ENCODE measurements around the gene SLC35E2B.

DNA sequence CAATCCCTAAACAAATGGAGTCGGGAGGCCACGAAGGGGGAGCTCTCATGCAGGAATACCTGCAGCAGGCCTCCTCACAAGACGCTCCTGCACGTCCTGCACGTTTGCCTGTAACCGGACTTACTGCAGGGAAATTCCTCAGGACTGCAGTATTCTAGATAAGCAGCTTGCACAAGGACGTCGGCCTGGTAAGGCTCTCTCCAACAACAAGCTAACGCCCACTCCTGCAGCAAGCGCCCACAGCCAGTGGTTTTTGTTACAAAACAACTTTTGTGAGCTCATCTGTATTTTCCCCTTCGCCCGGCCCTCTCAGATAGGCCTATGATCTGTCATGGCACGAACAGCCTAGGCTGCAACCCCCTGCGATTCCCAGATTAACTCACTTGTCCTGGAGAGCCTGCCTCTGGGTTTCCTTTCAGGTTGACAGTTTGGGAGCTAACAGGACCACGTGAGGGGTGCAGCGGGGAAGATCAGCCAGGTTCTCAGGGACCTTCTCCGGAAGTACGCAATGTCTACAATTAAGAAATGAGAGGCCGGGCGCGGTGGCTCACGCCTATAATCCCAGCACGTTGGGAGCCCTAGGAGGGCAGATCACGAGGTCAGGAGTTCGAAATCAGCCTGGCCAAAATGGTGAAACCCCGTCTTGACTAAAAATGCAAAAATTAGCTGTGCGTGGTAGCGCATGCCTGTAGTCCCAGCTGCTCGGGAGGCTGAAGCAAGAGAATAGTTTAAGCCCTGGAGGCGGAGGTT, 78.2 kb downstream of the SLC35E2B start:
- no peak for TF ChIP-seq POLR2A (IDR thresholded peaks at IDR 0.05; ENCODE audit: low read length)
- no peak for TF ChIP-seq GATA1 (IDR thresholded peaks at IDR 0.05; ENCODE audit: low read depth, low read length)

All from erythroblast (primary cell).